ENCODE measurements around the gene TSHZ2.

GRCh38 chr20:53382263-53382844 is 410.2 kb downstream of the TSHZ2 start:
- TF ChIP-seq POLR2AphosphoS5 (IDR thresholded peaks at IDR 0.05) = no peak
- TF ChIP-seq POLR2A (IDR thresholded peaks at IDR 0.05; ENCODE audit: low read depth) = no peak
- no peak for TF ChIP-seq CTCF (IDR thresholded peaks at IDR 0.05)

Data from esophagus muscularis mucosa (tissue), 3 donors.